ENCODE results near the gene ARL4A.

ARL4A gene

DNA sequence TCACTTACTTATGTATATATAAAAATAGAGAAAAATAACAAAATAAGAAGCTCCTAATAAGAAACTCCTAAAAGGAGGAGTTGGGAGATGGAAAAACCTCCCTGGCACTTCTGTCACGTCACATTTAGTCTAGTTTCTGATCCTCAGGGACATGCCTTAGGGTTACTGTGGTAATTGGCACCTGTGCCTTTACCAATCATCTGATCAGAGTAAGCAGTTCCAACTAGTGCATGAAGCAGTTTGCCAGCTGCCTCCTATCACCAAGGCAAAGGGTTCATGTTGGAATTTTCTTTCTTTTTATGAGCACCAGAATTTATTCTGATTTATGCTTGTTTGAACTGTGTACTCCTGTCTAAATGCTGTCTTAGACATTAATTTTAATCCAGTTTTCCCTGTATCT lies 49.9 kb downstream of the ARL4A start:
- no peak for DNase-seq (ENCODE audit: low read depth in 2 of 2)
- H3K4me3 ChIP-seq (replicated peaks in 1 of 2; ENCODE audit: low read depth in 2 of 2, low read length in 2 of 2) = no peak overlapping the region
- TF ChIP-seq, protein P1, sequence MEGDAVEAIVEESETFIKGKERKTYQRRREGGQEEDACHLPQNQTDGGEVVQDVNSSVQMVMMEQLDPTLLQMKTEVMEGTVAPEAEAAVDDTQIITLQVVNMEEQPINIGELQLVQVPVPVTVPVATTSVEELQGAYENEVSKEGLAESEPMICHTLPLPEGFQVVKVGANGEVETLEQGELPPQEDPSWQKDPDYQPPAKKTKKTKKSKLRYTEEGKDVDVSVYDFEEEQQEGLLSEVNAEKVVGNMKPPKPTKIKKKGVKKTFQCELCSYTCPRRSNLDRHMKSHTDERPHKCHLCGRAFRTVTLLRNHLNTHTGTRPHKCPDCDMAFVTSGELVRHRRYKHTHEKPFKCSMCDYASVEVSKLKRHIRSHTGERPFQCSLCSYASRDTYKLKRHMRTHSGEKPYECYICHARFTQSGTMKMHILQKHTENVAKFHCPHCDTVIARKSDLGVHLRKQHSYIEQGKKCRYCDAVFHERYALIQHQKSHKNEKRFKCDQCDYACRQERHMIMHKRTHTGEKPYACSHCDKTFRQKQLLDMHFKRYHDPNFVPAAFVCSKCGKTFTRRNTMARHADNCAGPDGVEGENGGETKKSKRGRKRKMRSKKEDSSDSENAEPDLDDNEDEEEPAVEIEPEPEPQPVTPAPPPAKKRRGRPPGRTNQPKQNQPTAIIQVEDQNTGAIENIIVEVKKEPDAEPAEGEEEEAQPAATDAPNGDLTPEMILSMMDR (IDR thresholded peaks at IDR 0.05; ENCODE audit: low read depth, low read length) = no peak

DNA sequence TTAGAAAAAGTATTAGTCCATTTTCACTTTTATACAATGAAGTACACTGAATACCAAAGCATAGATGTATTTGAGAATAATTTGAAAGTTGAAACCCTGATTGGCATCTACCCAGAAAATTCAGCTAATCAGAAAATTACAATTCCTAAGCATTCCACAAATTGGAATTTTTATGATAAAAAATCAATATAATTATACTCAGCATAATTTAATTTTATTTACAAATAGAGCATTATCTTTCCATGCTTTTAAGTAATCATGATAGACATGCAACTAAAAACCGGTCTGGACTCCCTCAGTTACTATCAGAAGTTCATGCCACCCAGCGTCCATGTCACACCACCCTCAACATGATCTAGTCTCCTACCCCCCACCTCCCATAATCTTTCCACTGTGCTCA lies 50.4 kb downstream of the ARL4A start:
- TF ChIP-seq, protein P1 (IDR thresholded peaks at IDR 0.05; ENCODE audit: low read depth, low read length) = no peak
- no peak overlapping the region for H3K4me3 ChIP-seq (replicated peaks in 1 of 2; ENCODE audit: low read depth in 2 of 2, low read length in 2 of 2)
- no peak for DNase-seq (ENCODE audit: low read depth in 2 of 2)

DNA sequence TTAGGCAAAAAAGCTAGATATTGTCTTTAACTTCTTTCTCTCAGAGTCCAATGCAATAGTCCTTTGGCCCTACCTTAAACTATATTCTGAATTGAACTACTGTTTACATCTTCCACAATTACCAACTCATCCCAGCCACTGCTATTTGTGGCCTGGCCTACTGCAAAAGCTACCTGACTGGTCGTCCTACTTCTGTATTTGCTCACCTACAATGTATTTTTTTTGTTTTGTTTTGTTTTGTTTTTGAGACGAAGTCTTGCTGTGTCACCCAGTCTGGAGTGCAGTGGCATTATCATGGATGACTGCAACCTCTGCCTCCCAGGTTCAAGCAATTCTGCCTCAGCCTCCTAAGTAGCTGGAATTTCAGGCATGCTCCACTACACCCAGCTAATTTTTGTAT lies 51.2 kb downstream of the ARL4A start:
- no peak overlapping the region for H3K4me3 ChIP-seq (replicated peaks in 1 of 2; ENCODE audit: low read depth in 2 of 2, low read length in 2 of 2)
- TF ChIP-seq, protein P1 (IDR thresholded peaks at IDR 0.05; ENCODE audit: low read depth, low read length) = no peak
- no peak for DNase-seq (ENCODE audit: low read depth in 2 of 2)
